Measurements from ENCODE around the gene ELFN2.
"Not testable (repeated sequence)": the region's sequence is repeated elsewhere in the genome, so short reads cannot be mapped to it uniquely, and the experiment has no call there.

Gene ELFN2

GRCh38 chr22:37411655-37412054 is 15.6 kb downstream of the ELFN2 start:
- DNase-seq (ENCODE audit: low read depth in 2 of 2, low spot score in 1 of 2) = no peak

GRCh38 chr22:37410174-37411055 is 16.9 kb downstream of the ELFN2 start:
- no peak for DNase-seq (ENCODE audit: low read depth in 2 of 2, low spot score in 1 of 2)

GRCh38 chr22:37409459-37410050 is 17.7 kb downstream of the ELFN2 start:
- no peak for DNase-seq (ENCODE audit: low read depth in 2 of 2, low spot score in 1 of 2)

- DNase-seq (ENCODE audit: low read depth in 2 of 2, low spot score in 1 of 2) = no peak
Observed at GRCh38 chr22:37409031-37409430, 18.2 kb downstream of the ELFN2 start.

- no peak for DNase-seq (ENCODE audit: low read depth in 2 of 2, low spot score in 1 of 2)
Observed at GRCh38 chr22:37407856-37408255, 19.4 kb downstream of the ELFN2 start.

GRCh38 chr22:37406441-37407235 is 20.6 kb downstream of the ELFN2 start:
- DNase-seq (ENCODE audit: low read depth in 2 of 2, low spot score in 1 of 2) = no peak

GRCh38 chr22:37404091-37404490 is 23.2 kb downstream of the ELFN2 start:
- DNase-seq (ENCODE audit: low read depth in 2 of 2, low spot score in 1 of 2) = no peak

- no peak for DNase-seq (ENCODE audit: low read depth in 2 of 2, low spot score in 1 of 2)
Observed at GRCh38 chr22:37403267-37403960, 23.9 kb downstream of the ELFN2 start.

GRCh38 chr22:37402184-37402506 is 25.1 kb downstream of the ELFN2 start:
- DNase-seq (ENCODE audit: low read depth in 2 of 2, low spot score in 1 of 2) = no peak

GRCh38 chr22:37401401-37402183 is 25.7 kb downstream of the ELFN2 start:
- no peak for DNase-seq (ENCODE audit: low read depth in 2 of 2, low spot score in 1 of 2)

- no peak for DNase-seq (ENCODE audit: low read depth in 2 of 2, low spot score in 1 of 2)
Observed at GRCh38 chr22:37400719-37401118, 26.6 kb downstream of the ELFN2 start.

GRCh38 chr22:37399457-37399856 is 27.8 kb downstream of the ELFN2 start:
- not testable (repeated sequence) for DNase-seq (ENCODE audit: low read depth in 2 of 2, low spot score in 1 of 2)

GRCh38 chr22:37397226-37397625 is 30.1 kb downstream of the ELFN2 start:
- no peak for DNase-seq (ENCODE audit: low read depth in 2 of 2, low spot score in 1 of 2)

GRCh38 chr22:37396488-37397084 is 30.7 kb downstream of the ELFN2 start:
- no peak for DNase-seq (ENCODE audit: low read depth in 2 of 2, low spot score in 1 of 2)

GRCh38 chr22:37394341-37394740 is 32.9 kb downstream of the ELFN2 start:
- DNase-seq (ENCODE audit: low read depth in 2 of 2, low spot score in 1 of 2) = no peak

GRCh38 chr22:37393746-37394145 is 33.5 kb downstream of the ELFN2 start:
- no peak for DNase-seq (ENCODE audit: low read depth in 2 of 2, low spot score in 1 of 2)

- no peak for DNase-seq (ENCODE audit: low read depth in 2 of 2, low spot score in 1 of 2)
Observed at GRCh38 chr22:37392721-37393328, 34.5 kb downstream of the ELFN2 start.

- no peak for DNase-seq (ENCODE audit: low read depth in 2 of 2, low spot score in 1 of 2)
Observed at GRCh38 chr22:37391702-37392101, 35.6 kb downstream of the ELFN2 start.

GRCh38 chr22:37390075-37390474 is 37.2 kb downstream of the ELFN2 start:
- DNase-seq (ENCODE audit: low read depth in 2 of 2, low spot score in 1 of 2) = no peak

- no peak for DNase-seq (ENCODE audit: low read depth in 2 of 2, low spot score in 1 of 2)
Observed at GRCh38 chr22:37388538-37388937, 38.7 kb downstream of the ELFN2 start.

Measured in stimulated activated CD8-positive, alpha-beta memory T cell treated with anti-CD3 and anti-CD28 coated beads, Interleukin-4, amount 100 ng/mL, for 1 hour (primary cell).